VCaP (cell line): ENCODE data around the gene CACNA2D3.

ENCODE experiments used
- H3K27ac ChIP-seq: fragments of 450-650 bp; 2 replicates; pipeline ENCODE4 v1.5.1; 2017
- CTCF ChIP-seq: fragments of 450-650 bp; conservative IDR thresholded peaks from 2 replicates; pipeline ENCODE4 v1.5.1; 2017; ENCODE audit warnings: mild to moderate bottlenecking, moderate library complexity

CACNA2D3 gene

GRCh38 chr3:54836871-54837270 is 714.5 kb downstream of the CACNA2D3 start:
- TF ChIP-seq CTCF, result no peak
- H3K27ac ChIP-seq, result no peak overlapping the region

- TF ChIP-seq CTCF, result peak; percentile 74
- H3K27ac ChIP-seq, result no peak overlapping the region
These were observed 715.6 kb downstream of the CACNA2D3 start for GRCh38 chr3:54837964-54838363.

- TF ChIP-seq CTCF, result no peak
- H3K27ac ChIP-seq, result no peak overlapping the region
These were observed 719.1 kb downstream of the CACNA2D3 start for GRCh38 chr3:54841471-54841870.

- TF ChIP-seq CTCF, result no peak
- no peak overlapping the region; the same call in 1 of the 2 replicates for H3K27ac ChIP-seq
These were observed 721.0 kb downstream of the CACNA2D3 start for GRCh38 chr3:54843352-54843751.

- peak overlapping the region; percentile 67 for H3K27ac ChIP-seq
- TF ChIP-seq CTCF, result no peak
These were observed 721.9 kb downstream of the CACNA2D3 start for GRCh38 chr3:54844211-54844610.

GRCh38 chr3:54845011-54845410 is 722.7 kb downstream of the CACNA2D3 start:
- TF ChIP-seq CTCF, result no peak

GRCh38 chr3:54845551-54845950 is 723.2 kb downstream of the CACNA2D3 start:
- no peak for TF ChIP-seq CTCF
- H3K27ac ChIP-seq, result peak overlapping the region; percentile 67

More at GRCh38 chr3:54845011-54845410, 722.7 kb downstream of the CACNA2D3 start:
- H3K27ac ChIP-seq, result peak overlapping the region; percentile 67

GRCh38 chr3:54846119-54846518 is 723.8 kb downstream of the CACNA2D3 start:
- TF ChIP-seq CTCF, result no peak
- peak overlapping the region; percentile 67 for H3K27ac ChIP-seq
